GM20431 (cell line): ENCODE measurements around the gene CLCN1.
"Not testable (repeated sequence)": the region's sequence is repeated elsewhere in the genome, so short reads cannot be mapped to it uniquely, and the experiment has no call there.

Experiments
- in situ Hi-C: fragments of 300-500 bp; cut with MseI, MboI; formaldehyde crosslinking; loops from one replicate; pipeline ENCODE4 v1.15.0; 2020; ENCODE audit warnings: low sequenced_read_pairs; ENCODE audit not compliant: unreplicated experiment

CLCN1 gene

GRCh38 chr7:143315776-143316175 is at the start of gene CLCN1:
Gene CLCN1 (plus strand): TSS chr7:143316111. CDS start chr7:143316213, 102 bp downstream.
- in situ Hi-C loops, result no loop called here

GRCh38 chr7:143269251-143269650 is 46.7 kb upstream of the CLCN1 start:
- in situ Hi-C loops, result no loop called here

- in situ Hi-C loops, result no loop called here
Measured at GRCh38 chr7:143271240-143271639, 44.7 kb upstream of the CLCN1 start.

GRCh38 chr7:143272871-143273270 is 43.0 kb upstream of the CLCN1 start:
- in situ Hi-C loops, result no loop called here

- in situ Hi-C loops, result no loop called here
Measured at GRCh38 chr7:143279186-143280098, 36.5 kb upstream of the CLCN1 start.

- in situ Hi-C loops, result no loop called here
Measured at GRCh38 chr7:143280160-143280559, 35.8 kb upstream of the CLCN1 start.

- in situ Hi-C loops, result no loop called here
Measured at GRCh38 chr7:143280566-143280965, 35.3 kb upstream of the CLCN1 start.

- in situ Hi-C loops, result no loop called here
Measured at GRCh38 chr7:143281529-143281928, 34.4 kb upstream of the CLCN1 start.

- in situ Hi-C loops, result no loop called here
Measured at GRCh38 chr7:143282124-143282523, 33.8 kb upstream of the CLCN1 start.

GRCh38 chr7:143283381-143283780 is 32.5 kb upstream of the CLCN1 start:
- in situ Hi-C loops, result no loop called here

GRCh38 chr7:143284591-143285469 is 31.1 kb upstream of the CLCN1 start, which contains the start of gene TMEM139:
Gene TMEM139 (plus strand): TSS chr7:143284958. CDS start chr7:143285958, 1,000 bp downstream.
- in situ Hi-C loops, result no loop called here

- in situ Hi-C loops, result no loop called here
Measured at GRCh38 chr7:143285470-143285778, 30.5 kb upstream of the CLCN1 start.

- in situ Hi-C loops, result no loop called here
Measured at GRCh38 chr7:143285806-143286521, 29.9 kb upstream of the CLCN1 start.

GRCh38 chr7:143286522-143286890 is 29.4 kb upstream of the CLCN1 start:
- in situ Hi-C loops, result no loop called here

GRCh38 chr7:143287339-143287934 is 28.5 kb upstream of the CLCN1 start:
- in situ Hi-C loops, result no loop called here

- in situ Hi-C loops, result no loop called here
Measured at GRCh38 chr7:143287935-143288826, 27.7 kb upstream of the CLCN1 start, which contains the start of gene CASP2. Gene CASP2 (plus strand): TSS chr7:143288351. CDS start chr7:143288456, 105 bp downstream.

- in situ Hi-C loops, result no loop called here
Measured at GRCh38 chr7:143288836-143289235, 27.1 kb upstream of the CLCN1 start.

- in situ Hi-C loops, result no loop called here
Measured at GRCh38 chr7:143289421-143289820, 26.5 kb upstream of the CLCN1 start.

GRCh38 chr7:143289888-143290287 is 26.0 kb upstream of the CLCN1 start:
- in situ Hi-C loops, result not testable (repeated sequence)
